GM19193 (cell line): ENCODE results near the gene MICAL3.

Source experiments
- POLR2A ChIP-seq: IDR thresholded peaks from 4 replicates; pipeline ENCODE4 v1.6.1; 2011; ENCODE audit not compliant: insufficient read depth, insufficient read length; ENCODE audit errors: extremely low read depth

The MICAL3 gene

GRCh38 chr22:17919276-17920144, 104.9 kb downstream of the MICAL3 start:
- TF ChIP-seq POLR2A: no peak

- no peak for TF ChIP-seq POLR2A
These were observed 105.5 kb downstream of the MICAL3 start for GRCh38 chr22:17918840-17919239.

DNA sequence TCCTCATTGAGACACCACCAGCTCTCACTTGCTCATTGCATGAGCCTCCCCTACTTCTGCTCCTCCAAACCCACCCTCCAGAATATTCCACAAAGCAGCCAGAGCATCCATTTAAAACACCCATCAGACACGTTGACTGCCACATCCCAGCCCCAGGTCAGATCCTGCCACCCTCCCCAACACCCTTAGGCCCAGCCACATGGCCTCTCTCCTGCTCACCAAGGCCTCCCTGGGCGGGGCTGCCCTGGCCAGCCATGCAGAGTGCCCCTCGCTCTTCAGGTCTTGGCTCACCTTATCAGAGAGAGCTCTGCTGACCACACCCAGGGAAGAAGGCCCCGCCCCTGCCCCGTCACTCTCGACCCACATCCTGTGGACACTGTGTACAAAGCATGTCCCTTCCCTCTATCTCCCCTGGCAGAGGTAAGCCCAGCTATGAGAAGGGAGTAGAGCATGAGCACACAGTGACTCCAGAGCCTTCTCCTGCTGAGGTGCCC, 106.8 kb downstream of the MICAL3 start:
- no peak for TF ChIP-seq POLR2A

DNA sequence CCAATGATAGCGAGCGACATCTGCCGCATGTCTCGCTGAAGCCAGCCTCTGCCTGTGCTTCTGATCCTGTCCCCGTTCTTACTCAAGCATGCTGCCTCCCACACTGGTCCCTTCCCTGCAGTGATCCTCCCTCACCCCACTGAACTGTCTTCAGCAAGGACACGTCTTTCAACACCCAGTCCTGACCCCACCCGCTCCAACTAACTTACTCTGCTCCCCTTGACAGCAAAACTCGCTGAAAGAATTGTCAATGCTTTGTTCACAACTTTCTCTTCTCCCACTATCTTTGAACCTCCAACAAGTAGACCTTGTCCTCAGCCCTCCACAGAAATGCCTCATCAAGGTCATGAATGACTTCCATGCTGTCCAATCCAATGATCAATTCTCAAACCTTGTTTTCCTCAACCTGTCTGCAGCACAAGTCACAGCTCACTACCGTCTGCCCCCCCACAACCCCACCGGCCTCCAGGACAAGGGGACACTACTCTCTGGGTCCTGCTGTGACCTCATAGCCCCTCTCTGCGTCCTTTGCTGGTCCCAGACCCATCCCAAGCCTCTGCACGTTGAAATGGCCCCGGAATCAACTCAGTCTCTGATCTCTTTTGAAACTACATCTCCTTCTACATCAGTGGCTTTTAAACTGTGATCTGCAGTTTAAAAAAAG, 108.0 kb downstream of the MICAL3 start:
- no peak for TF ChIP-seq POLR2A

DNA sequence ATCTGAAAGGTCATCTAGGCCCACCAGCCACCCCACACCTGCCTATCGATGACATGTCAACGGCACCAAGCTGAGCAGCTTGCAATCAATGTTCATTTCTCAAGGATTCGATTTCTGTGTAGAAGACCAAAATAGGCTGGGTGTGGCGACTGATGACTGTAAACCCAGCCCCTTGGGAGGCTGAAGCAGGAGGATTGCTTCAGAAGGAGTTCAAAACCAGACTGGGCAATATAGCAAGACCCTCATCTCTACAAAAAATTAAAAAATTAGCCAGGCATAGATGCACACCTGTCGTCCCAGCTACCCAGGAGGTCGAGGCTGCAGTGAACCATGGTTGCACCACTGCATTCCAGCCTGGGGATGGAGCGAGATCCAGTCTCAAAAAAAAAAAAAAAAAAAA, 108.7 kb downstream of the MICAL3 start:
- TF ChIP-seq POLR2A: no peak

- no peak for TF ChIP-seq POLR2A
These were observed 109.2 kb downstream of the MICAL3 start for GRCh38 chr22:17915188-17915587.

DNA sequence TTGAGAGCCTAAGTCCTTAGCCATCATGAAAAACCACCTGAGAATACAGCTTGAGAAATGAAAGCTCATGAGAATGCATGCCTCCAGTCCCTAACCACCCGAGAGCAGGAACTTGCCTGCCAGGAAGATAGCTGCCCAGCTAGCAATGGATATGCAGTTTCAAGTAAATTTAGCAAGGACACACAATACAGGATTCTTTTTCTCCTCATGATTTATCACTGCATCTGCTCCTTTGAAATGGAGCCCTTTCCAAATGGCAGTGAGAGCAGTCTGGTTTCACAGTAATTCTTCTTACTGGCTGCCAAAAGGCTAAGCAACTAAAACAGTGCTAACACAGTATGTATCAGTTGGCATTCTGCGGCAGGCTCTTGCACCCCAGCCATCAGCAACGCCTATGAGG, 109.9 kb downstream of the MICAL3 start:
- TF ChIP-seq POLR2A: no peak

DNA sequence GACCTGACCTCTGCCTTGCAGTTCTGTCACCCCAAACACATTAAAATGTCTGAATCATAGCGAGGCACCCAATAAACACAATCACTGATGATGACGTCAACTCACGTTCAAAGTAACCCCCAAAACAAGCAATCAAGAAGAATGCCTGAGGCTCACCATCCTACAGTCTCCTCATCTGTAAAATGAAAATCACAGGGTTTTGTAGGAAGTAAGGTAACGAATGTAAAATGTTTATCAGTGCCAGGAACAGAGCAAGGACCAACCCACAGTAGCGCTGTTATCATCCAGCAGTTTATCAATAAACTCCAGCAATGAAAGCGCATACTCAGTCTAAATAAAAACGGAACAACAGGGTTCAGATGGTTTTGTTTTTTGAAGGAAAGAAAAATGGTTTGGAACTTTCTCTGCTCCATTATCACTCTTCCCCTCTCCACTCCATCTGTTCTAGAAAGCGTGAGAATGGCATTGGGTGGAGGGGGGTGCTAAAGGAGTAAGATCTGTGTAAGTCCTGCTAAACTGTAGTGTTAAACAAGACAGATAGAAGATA, 110.5 kb downstream of the MICAL3 start:
- no peak for TF ChIP-seq POLR2A

- TF ChIP-seq POLR2A: no peak
These were observed 111.2 kb downstream of the MICAL3 start for GRCh38 chr22:17912945-17913721.

DNA sequence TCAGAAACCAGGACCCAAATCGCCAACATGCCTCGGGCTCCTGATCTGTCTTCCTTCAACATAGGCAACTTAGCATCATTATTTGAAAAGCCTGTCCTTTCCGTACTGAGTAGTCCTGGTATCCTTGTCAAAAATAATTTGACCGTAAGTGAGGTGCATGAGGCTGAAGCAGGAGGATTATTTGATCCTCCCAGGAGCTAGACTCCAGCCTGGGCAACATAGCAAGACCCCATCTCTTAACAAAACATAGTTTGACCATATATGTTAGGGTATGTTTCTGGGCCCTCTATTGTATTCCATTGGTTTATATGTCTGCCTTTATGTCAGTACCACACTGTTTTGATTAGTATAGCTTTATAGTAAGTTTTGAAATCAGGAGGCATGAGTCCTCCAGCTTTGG, 112.5 kb downstream of the MICAL3 start:
- TF ChIP-seq POLR2A: no peak

- no peak for TF ChIP-seq POLR2A
These were observed 113.1 kb downstream of the MICAL3 start for GRCh38 chr22:17911312-17911705.

DNA sequence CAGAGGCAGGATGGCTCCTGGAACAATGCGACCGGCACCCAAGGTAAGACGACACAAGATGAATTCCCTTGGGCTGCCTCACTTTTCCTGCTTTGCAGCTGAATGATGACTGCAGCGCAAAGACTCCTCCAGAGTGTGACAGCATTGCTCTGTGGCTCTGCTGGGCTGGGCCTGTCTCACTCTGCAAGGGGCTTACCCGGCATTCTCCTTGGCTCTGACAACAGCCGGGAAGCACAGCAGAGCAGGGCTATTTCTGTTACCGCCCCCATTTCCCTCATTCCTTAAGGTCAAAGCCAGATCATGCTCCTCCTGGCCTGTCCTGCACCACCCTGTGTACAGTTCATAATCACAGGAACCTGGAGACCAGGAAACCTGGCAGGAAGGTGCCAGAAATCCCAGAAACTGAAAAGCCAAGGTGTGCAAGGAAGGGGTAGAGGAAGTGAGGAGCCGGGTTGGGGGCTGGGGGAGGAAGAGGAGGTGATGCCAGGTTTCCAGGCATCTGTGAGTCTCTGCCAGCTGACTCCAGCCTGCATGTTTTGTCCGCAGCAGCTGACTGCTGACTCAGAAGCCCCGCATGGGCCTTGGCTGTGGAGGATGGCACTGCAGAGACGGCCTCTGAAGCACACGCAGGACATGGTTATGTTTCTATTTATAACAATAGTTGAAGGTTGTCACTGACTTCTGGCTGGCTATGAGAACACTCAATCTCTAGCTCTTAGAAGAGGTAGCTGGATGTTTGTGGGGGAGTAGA, 113.6 kb downstream of the MICAL3 start:
- no peak for TF ChIP-seq POLR2A

- no peak for TF ChIP-seq POLR2A
These were observed 116.7 kb downstream of the MICAL3 start for GRCh38 chr22:17907748-17908051.

- TF ChIP-seq POLR2A: no peak
These were observed 117.2 kb downstream of the MICAL3 start for GRCh38 chr22:17906978-17907747.
